Measurements from ENCODE around the gene FKBP15.
"Not testable (repeated sequence)": the region's sequence is repeated elsewhere in the genome, so short reads cannot be mapped to it uniquely, and the experiment has no call there.

FKBP15 gene

GRCh38 chr9:113247640-113248039, 26.6 kb upstream of the FKBP15 start:
- no peaks in the 10 kb centered on the region for H3K4me1 ChIP-seq (ENCODE audit: insufficient read depth, low read length)
- no peaks in the 10 kb centered on the region for H3K36me3 ChIP-seq (ENCODE audit: insufficient read depth, low read length)
- no peak overlapping the region for H3K9ac ChIP-seq (ENCODE audit: low read depth, low read length)
- H3K9me3 ChIP-seq (ENCODE audit: control insufficient read depth, insufficient read depth, low read length), result no peaks in the 10 kb centered on the region

GRCh38 chr9:113246928-113247327, 25.9 kb upstream of the FKBP15 start:
- Histone ChIP-seq H3K36me3 (ENCODE audit: insufficient read depth, low read length) (no peaks in the 10 kb centered on the region), H3K9me3 (ENCODE audit: control insufficient read depth, insufficient read depth, low read length) (no peaks in the 10 kb centered on the region), H3K9ac (ENCODE audit: low read depth, low read length) (no peak overlapping the region), H3K4me1 (ENCODE audit: insufficient read depth, low read length) (no peaks in the 10 kb centered on the region)

- Histone ChIP-seq H3K4me1 (ENCODE audit: insufficient read depth, low read length) (no peaks in the 10 kb centered on the region), H3K9me3 (ENCODE audit: control insufficient read depth, insufficient read depth, low read length) (no peaks in the 10 kb centered on the region), H3K36me3 (ENCODE audit: insufficient read depth, low read length) (no peaks in the 10 kb centered on the region), H3K9ac (ENCODE audit: low read depth, low read length) (no peak overlapping the region)
Measured at GRCh38 chr9:113245894-113246293, 24.8 kb upstream of the FKBP15 start.

GRCh38 chr9:113244556-113244955, 23.5 kb upstream of the FKBP15 start:
- no peak overlapping the region for H3K9ac ChIP-seq (ENCODE audit: low read depth, low read length)
- no peaks in the 10 kb centered on the region for H3K9me3 ChIP-seq (ENCODE audit: control insufficient read depth, insufficient read depth, low read length)
- no peaks in the 10 kb centered on the region for H3K4me1 ChIP-seq (ENCODE audit: insufficient read depth, low read length)
- H3K36me3 ChIP-seq (ENCODE audit: insufficient read depth, low read length), result no peaks in the 10 kb centered on the region

GRCh38 chr9:113241161-113241560, 20.1 kb upstream of the FKBP15 start:
- Histone ChIP-seq H3K9me3 (ENCODE audit: control insufficient read depth, insufficient read depth, low read length) (no peaks in the 10 kb centered on the region), H3K36me3 (ENCODE audit: insufficient read depth, low read length) (peaks cover 3% of the 10 kb centered on the region; the same call in 1 of the 2 replicates), H3K9ac (ENCODE audit: low read depth, low read length) (no peak overlapping the region), H3K4me1 (ENCODE audit: insufficient read depth, low read length) (no peaks in the 10 kb centered on the region)

GRCh38 chr9:113238859-113239232, 17.8 kb upstream of the FKBP15 start:
- H3K9ac ChIP-seq (ENCODE audit: low read depth, low read length), result no peak overlapping the region
- no peaks in the 10 kb centered on the region for H3K9me3 ChIP-seq (ENCODE audit: control insufficient read depth, insufficient read depth, low read length)
- H3K4me1 ChIP-seq (ENCODE audit: insufficient read depth, low read length), result no peaks in the 10 kb centered on the region
- H3K36me3 ChIP-seq (ENCODE audit: insufficient read depth, low read length), result peaks cover 3% of the 10 kb centered on the region; the same call in 1 of the 2 replicates

- H3K9me3 ChIP-seq (ENCODE audit: control insufficient read depth, insufficient read depth, low read length), result no peaks in the 10 kb centered on the region
- peaks cover 3% of the 10 kb centered on the region; the same call in 1 of the 2 replicates for H3K36me3 ChIP-seq (ENCODE audit: insufficient read depth, low read length)
- H3K9ac ChIP-seq (ENCODE audit: low read depth, low read length), result no peak overlapping the region
- H3K4me1 ChIP-seq (ENCODE audit: insufficient read depth, low read length), result no peaks in the 10 kb centered on the region
Measured at GRCh38 chr9:113238202-113238858, 17.3 kb upstream of the FKBP15 start.

GRCh38 chr9:113237026-113237425, 15.9 kb upstream of the FKBP15 start:
- Histone ChIP-seq H3K9me3 (ENCODE audit: control insufficient read depth, insufficient read depth, low read length) (no peaks in the 10 kb centered on the region), H3K4me1 (ENCODE audit: insufficient read depth, low read length) (no peaks in the 10 kb centered on the region), H3K36me3 (ENCODE audit: insufficient read depth, low read length) (peaks cover 3% of the 10 kb centered on the region; the same call in 1 of the 2 replicates), H3K9ac (ENCODE audit: low read depth, low read length) (no peak overlapping the region)

- H3K4me1 ChIP-seq (ENCODE audit: insufficient read depth, low read length); H3K36me3 ChIP-seq (ENCODE audit: insufficient read depth, low read length); H3K9ac ChIP-seq (ENCODE audit: low read depth, low read length); H3K9me3 ChIP-seq (ENCODE audit: control insufficient read depth, insufficient read depth, low read length): not testable (repeated sequence)
Measured at GRCh38 chr9:113235701-113236255, 14.7 kb upstream of the FKBP15 start.

GRCh38 chr9:113231701-113232100, 10.6 kb upstream of the FKBP15 start:
- Histone ChIP-seq H3K4me1 (ENCODE audit: insufficient read depth, low read length) (no peaks in the 10 kb centered on the region), H3K36me3 (ENCODE audit: insufficient read depth, low read length) (no peaks in the 10 kb centered on the region), H3K9me3 (ENCODE audit: control insufficient read depth, insufficient read depth, low read length) (no peaks in the 10 kb centered on the region), H3K9ac (ENCODE audit: low read depth, low read length) (no peak overlapping the region)

GRCh38 chr9:113228130-113228665, 7.1 kb upstream of the FKBP15 start:
- H3K4me1 ChIP-seq (ENCODE audit: insufficient read depth, low read length), result no peaks in the 10 kb centered on the region
- no peak overlapping the region for H3K9ac ChIP-seq (ENCODE audit: low read depth, low read length)
- no peaks in the 10 kb centered on the region for H3K9me3 ChIP-seq (ENCODE audit: control insufficient read depth, insufficient read depth, low read length)
- no peaks in the 10 kb centered on the region for H3K36me3 ChIP-seq (ENCODE audit: insufficient read depth, low read length)

- Histone ChIP-seq H3K9me3 (ENCODE audit: control insufficient read depth, insufficient read depth, low read length) (no peaks in the 10 kb centered on the region), H3K36me3 (ENCODE audit: insufficient read depth, low read length) (no peaks in the 10 kb centered on the region), H3K9ac (ENCODE audit: low read depth, low read length) (no peak overlapping the region), H3K4me1 (ENCODE audit: insufficient read depth, low read length) (no peaks in the 10 kb centered on the region)
Measured at GRCh38 chr9:113227436-113227835, 6.4 kb upstream of the FKBP15 start.

- Histone ChIP-seq H3K36me3 (ENCODE audit: insufficient read depth, low read length) (no peaks in the 10 kb centered on the region), H3K4me1 (ENCODE audit: insufficient read depth, low read length) (no peaks in the 10 kb centered on the region; the same call in 1 of the 2 replicates), H3K9ac (ENCODE audit: low read depth, low read length) (no peak overlapping the region), H3K9me3 (ENCODE audit: control insufficient read depth, insufficient read depth, low read length) (no peaks in the 10 kb centered on the region)
Measured at GRCh38 chr9:113223963-113224362, 2.9 kb upstream of the FKBP15 start.

GRCh38 chr9:113222482-113222841, 1.4 kb upstream of the FKBP15 start:
- Histone ChIP-seq H3K4me1 (ENCODE audit: insufficient read depth, low read length) (no peaks in the 10 kb centered on the region; the same call in 1 of the 2 replicates), H3K9me3 (ENCODE audit: control insufficient read depth, insufficient read depth, low read length) (no peaks in the 10 kb centered on the region), H3K36me3 (ENCODE audit: insufficient read depth, low read length) (no peaks in the 10 kb centered on the region), H3K9ac (ENCODE audit: low read depth, low read length) (peak overlapping the region; percentile 93)

- no peaks in the 10 kb centered on the region; the same call in 1 of the 2 replicates for H3K4me1 ChIP-seq (ENCODE audit: insufficient read depth, low read length)
- no peaks in the 10 kb centered on the region for H3K9me3 ChIP-seq (ENCODE audit: control insufficient read depth, insufficient read depth, low read length)
- no peaks in the 10 kb centered on the region for H3K36me3 ChIP-seq (ENCODE audit: insufficient read depth, low read length)
- peak overlapping the region; percentile 93 for H3K9ac ChIP-seq (ENCODE audit: low read depth, low read length)
Measured at GRCh38 chr9:113221800-113222481, 864 bp upstream of the FKBP15 start.
